HepG2 (cell line): ENCODE data around the gene IFT122. TPM values are rescaled to one million over a fixed set of nuclear protein-coding genes. Genes with fewer than 3 reads are reported as not detected.

ENCODE experiments used
- ADNP ChIP-seq: sonication (generic); formaldehyde crosslinking; IDR thresholded peaks from 2 replicates; pipeline ENCODE4 v1.4.0; 2020; ENCODE audit warnings: missing genetic modification reagents
- CBX2 ChIP-seq, 2 experiments: fragments of 200-600 bp in 1 of 2; sonication (generic); formaldehyde crosslinking in 1 of 2; IDR thresholded peaks; 2 replicates each; pipeline versions ENCODE4 v1.7.0 to v1.8.1; 2018 to 2022; ENCODE audit warnings: low read depth in 2 of 2, low read length in 1 of 2, mild to moderate bottlenecking in 1 of 2, missing genetic modification reagents in 1 of 2
- FOXA1 ChIP-seq, 2 experiments: fragments of 450-650 bp in 1 of 2; sonication (generic) in 1 of 2; formaldehyde crosslinking in 1 of 2; IDR thresholded peaks; 2 replicates each; pipeline versions ENCODE4 v1.4.0 to v1.6.1; 2016 to 2020; ENCODE audit warnings: missing genetic modification reagents in 1 of 2
- FOXO1 ChIP-seq: sonication (generic); formaldehyde crosslinking; IDR thresholded peaks from 2 replicates; pipeline ENCODE4 v1.4.0; 2020; ENCODE audit warnings: missing genetic modification reagents
- HNF4A ChIP-seq: sonication (generic); formaldehyde crosslinking; IDR thresholded peaks from 2 replicates; pipeline ENCODE4 v1.4.0; 2020; ENCODE audit warnings: missing genetic modification reagents
- HOXA3 ChIP-seq: sonication (generic); formaldehyde crosslinking; IDR thresholded peaks from 2 replicates; pipeline ENCODE4 v1.5.0; 2020; ENCODE audit warnings: missing genetic modification reagents
- MBNL3 ChIP-seq: fragments of 250-450 bp; sonication (Bioruptor Pico); conservative IDR thresholded peaks from 2 replicates; pipeline ENCODE4 v1.8.0; 2022; ENCODE audit warnings: mild to moderate bottlenecking, inconsistent platforms
- NFIB ChIP-seq: sonication (generic); formaldehyde crosslinking; IDR thresholded peaks from 2 replicates; pipeline ENCODE4 v1.9.0; 2021; ENCODE audit warnings: missing genetic modification reagents, mild to moderate bottlenecking, borderline replicate concordance
- ZNF564 ChIP-seq: sonication (generic); formaldehyde crosslinking; IDR thresholded peaks from 2 replicates; pipeline ENCODE4 v1.8.1; 2023; ENCODE audit warnings: mild to moderate bottlenecking, missing genetic modification reagents
- polyA plus RNA-seq, 8 experiments: library from polyadenylated mRNA; depleted of rRNA in 3 of 8; stranded (reverse) in 7 of 8; unstranded in 1 of 8; fragments of >200 nt; fragmentation: Illumina TruSeq in 4 of 8; extraction: Trizol in 4 of 8; gene quantifications; 2 replicates each; pipeline versions ENCODE4 v1.2.1 to v1.2.3, GENCODE V29; 2011 to 2016; ENCODE audit warnings: low read depth in 4 of 8, missing spikeins in 1 of 8, mixed read lengths in 1 of 8; ENCODE audit not compliant: insufficient read depth in 1 of 8
- total RNA-seq, 5 experiments: library from RNA; depleted of rRNA; stranded (reverse); fragments of >200 nt; fragmentation: Illumina TruSeq; extraction: Trizol; gene quantifications; 2 replicates each; pipeline ENCODE4 v1.2.3, GENCODE V29; 2016; ENCODE audit warnings: low read depth in 1 of 5
- TF ChIP-seq, protein P1 (sequence below): sonication (generic); formaldehyde crosslinking; IDR thresholded peaks from 2 replicates; pipeline ENCODE4 v1.4.0; 2020; ENCODE audit warnings: missing genetic modification reagents
- TF ChIP-seq, protein P2 (sequence below): sonication (generic); formaldehyde crosslinking; conservative IDR thresholded peaks from 2 replicates; pipeline ENCODE4 v1.4.0; 2020; ENCODE audit warnings: mild to moderate bottlenecking, missing genetic modification reagents, moderate library complexity

IFT122 gene
- total and polyA plus RNA-seq, 2 of the 13 experiments (the other 11 are each of a cell fraction or from before 2014, with no cell fraction given), result 10.1 to 10.3 TPM

DNA sequence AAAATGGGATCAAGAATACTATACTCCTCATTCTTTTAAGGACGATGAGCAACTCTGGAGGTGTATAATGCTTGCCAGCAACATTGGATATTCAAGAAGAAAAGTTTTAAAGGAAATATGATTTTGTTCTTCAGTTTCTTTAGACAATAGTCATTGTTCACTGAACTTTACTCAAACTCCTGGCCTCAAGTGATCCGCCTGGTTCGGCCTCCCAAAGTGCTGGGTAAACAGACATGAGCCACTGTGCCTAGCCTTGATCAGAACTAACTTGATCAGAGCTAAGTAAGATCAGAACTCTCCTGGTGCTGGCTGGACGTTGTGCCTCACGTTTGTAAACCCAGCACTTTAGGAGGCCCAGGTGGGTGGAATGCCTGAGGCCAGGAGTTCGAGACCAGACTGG lies 24.2 kb upstream of the IFT122 start (continued):
- TF ChIP-seq, protein P1, sequence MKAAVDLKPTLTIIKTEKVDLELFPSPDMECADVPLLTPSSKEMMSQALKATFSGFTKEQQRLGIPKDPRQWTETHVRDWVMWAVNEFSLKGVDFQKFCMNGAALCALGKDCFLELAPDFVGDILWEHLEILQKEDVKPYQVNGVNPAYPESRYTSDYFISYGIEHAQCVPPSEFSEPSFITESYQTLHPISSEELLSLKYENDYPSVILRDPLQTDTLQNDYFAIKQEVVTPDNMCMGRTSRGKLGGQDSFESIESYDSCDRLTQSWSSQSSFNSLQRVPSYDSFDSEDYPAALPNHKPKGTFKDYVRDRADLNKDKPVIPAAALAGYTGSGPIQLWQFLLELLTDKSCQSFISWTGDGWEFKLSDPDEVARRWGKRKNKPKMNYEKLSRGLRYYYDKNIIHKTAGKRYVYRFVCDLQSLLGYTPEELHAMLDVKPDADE (CRISPR knock-in tag), result no peak
- TF ChIP-seq MBNL3 (no peak), HNF4A (CRISPR knock-in tag) (0 out of 2 replicates have a peak, but pooled peaks have one; percentile 7), ADNP (CRISPR knock-in tag) (0 out of 2 replicates have a peak, but pooled peaks have one; percentile 35), ZNF564 (CRISPR knock-in tag) (no peak), NFIB (CRISPR knock-in tag) (no peak), CBX2 (IDR thresholded peaks at IDR 0.05; ENCODE audit: low read depth, low read length) (no peak), CBX2 (CRISPR knock-in tag; IDR thresholded peaks at IDR 0.05; ENCODE audit: low read depth) (no peak), FOXO1 (CRISPR knock-in tag) (0 out of 2 replicates have a peak, but pooled peaks have one; percentile 13), HOXA3 (CRISPR knock-in tag) (no peak), FOXA1 (IDR thresholded peaks at IDR 0.05) (no peak), FOXA1 (CRISPR knock-in tag; IDR thresholded peaks at IDR 0.05) (0 out of 2 replicates have a peak, but pooled peaks have one; percentile 21)
- TF ChIP-seq, protein P2, sequence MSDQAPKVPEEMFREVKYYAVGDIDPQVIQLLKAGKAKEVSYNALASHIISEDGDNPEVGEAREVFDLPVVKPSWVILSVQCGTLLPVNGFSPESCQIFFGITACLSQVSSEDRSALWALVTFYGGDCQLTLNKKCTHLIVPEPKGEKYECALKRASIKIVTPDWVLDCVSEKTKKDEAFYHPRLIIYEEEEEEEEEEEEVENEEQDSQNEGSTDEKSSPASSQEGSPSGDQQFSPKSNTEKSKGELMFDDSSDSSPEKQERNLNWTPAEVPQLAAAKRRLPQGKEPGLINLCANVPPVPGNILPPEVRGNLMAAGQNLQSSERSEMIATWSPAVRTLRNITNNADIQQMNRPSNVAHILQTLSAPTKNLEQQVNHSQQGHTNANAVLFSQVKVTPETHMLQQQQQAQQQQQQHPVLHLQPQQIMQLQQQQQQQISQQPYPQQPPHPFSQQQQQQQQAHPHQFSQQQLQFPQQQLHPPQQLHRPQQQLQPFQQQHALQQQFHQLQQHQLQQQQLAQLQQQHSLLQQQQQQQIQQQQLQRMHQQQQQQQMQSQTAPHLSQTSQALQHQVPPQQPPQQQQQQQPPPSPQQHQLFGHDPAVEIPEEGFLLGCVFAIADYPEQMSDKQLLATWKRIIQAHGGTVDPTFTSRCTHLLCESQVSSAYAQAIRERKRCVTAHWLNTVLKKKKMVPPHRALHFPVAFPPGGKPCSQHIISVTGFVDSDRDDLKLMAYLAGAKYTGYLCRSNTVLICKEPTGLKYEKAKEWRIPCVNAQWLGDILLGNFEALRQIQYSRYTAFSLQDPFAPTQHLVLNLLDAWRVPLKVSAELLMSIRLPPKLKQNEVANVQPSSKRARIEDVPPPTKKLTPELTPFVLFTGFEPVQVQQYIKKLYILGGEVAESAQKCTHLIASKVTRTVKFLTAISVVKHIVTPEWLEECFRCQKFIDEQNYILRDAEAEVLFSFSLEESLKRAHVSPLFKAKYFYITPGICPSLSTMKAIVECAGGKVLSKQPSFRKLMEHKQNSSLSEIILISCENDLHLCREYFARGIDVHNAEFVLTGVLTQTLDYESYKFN (CRISPR knock-in tag), result 0 out of 2 replicates have a peak, but pooled peaks have one; percentile 37
